Measurements from ENCODE around the gene GPR17.

DNA sequence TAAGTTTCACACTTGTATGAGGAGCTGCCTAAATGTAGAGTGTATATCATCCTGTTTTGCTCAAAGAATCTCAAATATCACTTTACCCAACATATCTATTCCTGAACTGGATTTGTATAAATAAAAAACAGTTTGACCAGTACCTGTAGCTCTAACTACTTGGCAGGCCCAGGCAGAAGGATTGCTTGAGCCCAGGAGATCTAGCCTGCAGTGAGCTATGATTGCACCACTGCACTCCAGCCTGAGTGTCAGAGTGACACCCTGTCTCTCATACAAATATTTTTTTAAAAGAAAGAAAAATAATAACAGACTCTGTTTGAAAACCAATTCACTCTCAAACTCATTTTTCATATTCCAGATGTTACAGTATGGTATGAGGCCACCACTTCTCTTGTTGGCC is 37.1 kb downstream of the GPR17 start:
- TF ChIP-seq, protein P1, sequence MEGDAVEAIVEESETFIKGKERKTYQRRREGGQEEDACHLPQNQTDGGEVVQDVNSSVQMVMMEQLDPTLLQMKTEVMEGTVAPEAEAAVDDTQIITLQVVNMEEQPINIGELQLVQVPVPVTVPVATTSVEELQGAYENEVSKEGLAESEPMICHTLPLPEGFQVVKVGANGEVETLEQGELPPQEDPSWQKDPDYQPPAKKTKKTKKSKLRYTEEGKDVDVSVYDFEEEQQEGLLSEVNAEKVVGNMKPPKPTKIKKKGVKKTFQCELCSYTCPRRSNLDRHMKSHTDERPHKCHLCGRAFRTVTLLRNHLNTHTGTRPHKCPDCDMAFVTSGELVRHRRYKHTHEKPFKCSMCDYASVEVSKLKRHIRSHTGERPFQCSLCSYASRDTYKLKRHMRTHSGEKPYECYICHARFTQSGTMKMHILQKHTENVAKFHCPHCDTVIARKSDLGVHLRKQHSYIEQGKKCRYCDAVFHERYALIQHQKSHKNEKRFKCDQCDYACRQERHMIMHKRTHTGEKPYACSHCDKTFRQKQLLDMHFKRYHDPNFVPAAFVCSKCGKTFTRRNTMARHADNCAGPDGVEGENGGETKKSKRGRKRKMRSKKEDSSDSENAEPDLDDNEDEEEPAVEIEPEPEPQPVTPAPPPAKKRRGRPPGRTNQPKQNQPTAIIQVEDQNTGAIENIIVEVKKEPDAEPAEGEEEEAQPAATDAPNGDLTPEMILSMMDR (IDR thresholded peaks at IDR 0.05) = no peak
- TF ChIP-seq POLR2A (IDR thresholded peaks at IDR 0.05) = no peak

All from thyroid gland (tissue), 4 donors.